PC-9 (cell line): ENCODE data around the gene KRTAP4-9. TPM values are rescaled to one million over a fixed set of nuclear protein-coding genes. Genes with fewer than 3 reads are reported as not detected.
A peak's percentile ranks its signal among the peaks of the same experiment; 100 is the strongest.
"Not testable (repeated sequence)": the region's sequence is repeated elsewhere in the genome, so short reads cannot be mapped to it uniquely, and the experiment has no call there.

Experiments
- BruUV-seq: library from RNA; stranded (reverse); fragments of 400-500 nt; replicated peaks from 2 replicates; lab custom pipeline; 2021; lab: Mats Ljungman, UMichigan
- CTCF ChIA-PET: fragments of 300-600 bp; sonication (Branson Sonifier 250); formaldehyde crosslinking; loops from one replicate; lab custom pipeline; 2022; ENCODE audit warnings: antibody characterized with exemption; lab: Charles Lee
- POLR2A ChIA-PET: fragments of 300-600 bp; sonication (Branson Sonifier 250); formaldehyde crosslinking; loops from one replicate; lab custom pipeline; 2022; ENCODE audit warnings: antibody characterized with exemption; ENCODE audit not compliant: unreplicated experiment; lab: Charles Lee
- DNase-seq, 2 experiments: peaks; one replicate each; pipeline versions ENCODE4 v3.0.0 to v3.0.0-alpha.2; 2015 to 2022; ENCODE audit warnings: mixed read lengths in 1 of 2
- H2AFZ ChIP-seq: fragments of 200-600 bp; sonication (generic); 2 replicates; pipeline ENCODE4 v1.8.1; 2017; ENCODE audit warnings: antibody characterized with exemption
- H3F3A ChIP-seq: fragments of 200-600 bp; sonication (generic); 2 replicates; pipeline ENCODE4 v1.8.1; 2017; ENCODE audit warnings: antibody characterized with exemption, mild to moderate bottlenecking, low read depth; ENCODE audit not compliant: insufficient read depth
- H3K27ac ChIP-seq: fragments of 200-600 bp; sonication (generic); 2 replicates; pipeline ENCODE4 v1.6.1; 2016; ENCODE audit warnings: mixed run types
- H3K27me3 ChIP-seq: fragments of 200-600 bp; sonication (generic); 2 replicates; pipeline ENCODE4 v1.6.1; 2016; ENCODE audit warnings: low read depth, mixed run types; ENCODE audit not compliant: insufficient read depth
- H3K36me3 ChIP-seq: fragments of 200-600 bp; sonication (generic); 2 replicates; pipeline ENCODE4 v1.6.1; 2016; ENCODE audit warnings: low read depth, mixed run types
- H3K4me1 ChIP-seq: fragments of 200-600 bp; sonication (generic); replicated peaks from 2 replicates; pipeline ENCODE4 v1.6.1; 2016; ENCODE audit warnings: mixed run types; ENCODE audit not compliant: insufficient read depth
- H3K4me2 ChIP-seq: fragments of 200-600 bp; sonication (generic); 2 replicates; pipeline ENCODE4 v1.6.1; 2017; ENCODE audit warnings: mixed run types
- H3K4me3 ChIP-seq: fragments of 200-600 bp; sonication (generic); 2 replicates; pipeline ENCODE4 v1.6.1; 2016; ENCODE audit warnings: mixed run types
- H3K79me2 ChIP-seq: fragments of 200-600 bp; sonication (generic); 2 replicates; pipeline ENCODE4 v1.6.1; 2017; ENCODE audit warnings: low read depth, mixed run types
- H3K9me2 ChIP-seq: fragments of 200-600 bp; sonication (generic); 2 replicates; pipeline ENCODE4 v1.8.1; 2017; ENCODE audit warnings: mild to moderate bottlenecking; ENCODE audit not compliant: insufficient read depth
- H3K9me3 ChIP-seq: fragments of 200-600 bp; sonication (generic); 2 replicates; pipeline ENCODE4 v1.8.1; 2016; ENCODE audit warnings: low read depth; ENCODE audit not compliant: insufficient read depth
- H4K20me1 ChIP-seq: fragments of 200-600 bp; sonication (generic); 2 replicates; pipeline ENCODE4 v1.8.1; 2017; ENCODE audit not compliant: insufficient read depth
- EZH2 ChIP-seq: fragments of 200-600 bp; sonication (generic); IDR thresholded peaks from 2 replicates; pipeline ENCODE4 v1.8.0; 2017; ENCODE audit warnings: antibody characterized with exemption, low read depth
- intact Hi-C: fragments of 100-400 bp; cut with micrococcal nuclease; formaldehyde crosslinking; loops from one replicate; pipeline ENCODE4 v1.10.0; 2022; ENCODE audit not compliant: unreplicated experiment
- total RNA-seq: library from RNA; stranded (reverse); gene quantifications from 2 replicates; pipeline ENCODE4 v1.2.3, GENCODE V29; 2021
- TF ChIP-seq, protein P1 (sequence below): fragments of 200-600 bp; sonication (generic); conservative IDR thresholded peaks from 2 replicates; pipeline ENCODE4 v1.6.1; 2017; ENCODE audit warnings: mixed run types, antibody characterized with exemption, mild to moderate bottlenecking, moderate library complexity

Gene KRTAP4-9
- total RNA-seq, 1 experiment from 2014 or later: not detected

DNA sequence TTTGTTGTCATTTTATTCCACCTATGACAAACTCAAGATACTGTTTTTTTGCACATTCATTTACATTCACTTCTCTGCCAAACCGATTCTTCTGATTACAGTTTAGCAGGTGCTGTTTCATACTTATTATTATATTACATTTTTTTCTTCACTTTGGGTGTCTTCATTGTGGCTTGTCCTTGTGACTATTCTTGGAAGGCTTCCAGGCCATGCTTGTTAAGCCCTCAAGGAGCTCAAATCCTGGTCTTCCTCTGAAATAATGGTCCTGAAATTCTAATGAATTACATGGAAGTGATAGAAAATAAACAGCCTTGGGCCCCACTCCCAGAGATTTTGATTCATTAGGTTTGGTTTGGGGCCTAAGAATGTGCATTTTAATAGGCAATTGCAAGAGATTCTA, 40.9 kb upstream of the KRTAP4-9 start:
- no peaks in the 10 kb centered on the region for H3K36me3 ChIP-seq
- H3K79me2 ChIP-seq: no peaks in the 10 kb centered on the region
- ChIA-PET POLR2A (no interaction called here), CTCF (interaction anchor here (0.7 kb wide), 1 partner anchor 43 kb away, joined by 3 read pairs; no protein-coding TSS in a partner anchor)
- H4K20me1 ChIP-seq: no peaks in the 10 kb centered on the region
- H3F3A ChIP-seq: peaks cover 19% of the 10 kb centered on the region
- no peaks in the 10 kb centered on the region for H3K9me3 ChIP-seq
- intact Hi-C loops: loop anchor here (5.0 to 10.0 kb wide), 2 partner anchors 258 to 480 kb away; no protein-coding TSS in a partner anchor
- no peak overlapping the region for H2AFZ ChIP-seq
- BruUV-seq: no TSS peak
- H3K27me3 ChIP-seq: no peaks in the 10 kb centered on the region
- TF ChIP-seq, protein P1, sequence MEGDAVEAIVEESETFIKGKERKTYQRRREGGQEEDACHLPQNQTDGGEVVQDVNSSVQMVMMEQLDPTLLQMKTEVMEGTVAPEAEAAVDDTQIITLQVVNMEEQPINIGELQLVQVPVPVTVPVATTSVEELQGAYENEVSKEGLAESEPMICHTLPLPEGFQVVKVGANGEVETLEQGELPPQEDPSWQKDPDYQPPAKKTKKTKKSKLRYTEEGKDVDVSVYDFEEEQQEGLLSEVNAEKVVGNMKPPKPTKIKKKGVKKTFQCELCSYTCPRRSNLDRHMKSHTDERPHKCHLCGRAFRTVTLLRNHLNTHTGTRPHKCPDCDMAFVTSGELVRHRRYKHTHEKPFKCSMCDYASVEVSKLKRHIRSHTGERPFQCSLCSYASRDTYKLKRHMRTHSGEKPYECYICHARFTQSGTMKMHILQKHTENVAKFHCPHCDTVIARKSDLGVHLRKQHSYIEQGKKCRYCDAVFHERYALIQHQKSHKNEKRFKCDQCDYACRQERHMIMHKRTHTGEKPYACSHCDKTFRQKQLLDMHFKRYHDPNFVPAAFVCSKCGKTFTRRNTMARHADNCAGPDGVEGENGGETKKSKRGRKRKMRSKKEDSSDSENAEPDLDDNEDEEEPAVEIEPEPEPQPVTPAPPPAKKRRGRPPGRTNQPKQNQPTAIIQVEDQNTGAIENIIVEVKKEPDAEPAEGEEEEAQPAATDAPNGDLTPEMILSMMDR: no peak
- TF ChIP-seq EZH2: no peak
- H3K4me1 ChIP-seq: peaks cover 46% of the 10 kb centered on the region
- no peaks in the 10 kb centered on the region for H3K9me2 ChIP-seq
- H3K4me3 ChIP-seq: no peak overlapping the region
- DNase-seq: no peak
- H3K27ac ChIP-seq: no peak overlapping the region
- no peak overlapping the region for H3K4me2 ChIP-seq

DNA sequence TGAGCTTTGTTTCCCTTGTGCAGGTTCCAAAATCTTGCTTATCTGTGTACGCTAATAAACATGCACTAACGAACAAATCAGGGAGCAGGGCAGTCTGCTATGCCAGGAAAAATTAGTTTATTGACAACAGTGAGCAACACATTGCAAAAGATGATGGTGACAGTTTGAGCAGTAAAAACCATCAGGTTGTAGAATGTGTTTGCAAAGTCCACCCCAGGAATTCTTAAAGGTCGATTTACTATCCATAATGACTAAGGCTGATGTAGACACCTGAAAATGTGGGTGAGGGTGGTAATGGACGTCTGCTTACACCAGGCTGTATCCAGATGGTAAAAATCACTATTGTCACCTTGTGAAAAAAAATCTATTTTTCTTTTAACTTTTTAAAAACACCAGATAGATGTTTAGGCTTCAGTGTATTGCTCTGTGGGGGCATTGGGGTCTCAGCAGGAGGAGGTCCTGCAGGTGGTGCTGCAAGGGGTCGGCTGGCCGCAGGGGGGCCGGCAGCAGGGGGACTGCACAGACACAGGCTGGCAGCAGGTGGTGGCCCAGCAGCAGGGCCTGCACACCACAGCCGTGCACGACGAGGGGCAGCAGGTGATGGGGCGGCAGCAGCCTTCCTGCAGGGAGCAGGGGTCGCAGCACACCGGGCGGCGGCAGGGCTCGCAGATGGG, 40.0 kb upstream of the KRTAP4-9 start:
- H3K79me2 ChIP-seq, H4K20me1 ChIP-seq, H3K27me3 ChIP-seq, H3K36me3 ChIP-seq, H3K9me3 ChIP-seq, H3K27ac ChIP-seq, H3K9me2 ChIP-seq, BruUV-seq, CTCF ChIA-PET, H2AFZ ChIP-seq, H3K4me2 ChIP-seq, H3K4me3 ChIP-seq: not testable (repeated sequence)
- POLR2A ChIA-PET: interaction anchor here (0.6 kb wide), 1 partner anchor 500 kb away, joined by 3 read pairs; no protein-coding TSS in a partner anchor
- intact Hi-C loops: loop anchor here (10.0 kb wide), 1 partner anchor 480 kb away; no protein-coding TSS in a partner anchor
- peak in 1 of 2 experiments; percentile 34 for DNase-seq
- H3F3A ChIP-seq: peaks cover 13% of the 10 kb centered on the region
- H3K4me1 ChIP-seq: peaks cover 40% of the 10 kb centered on the region

DNA sequence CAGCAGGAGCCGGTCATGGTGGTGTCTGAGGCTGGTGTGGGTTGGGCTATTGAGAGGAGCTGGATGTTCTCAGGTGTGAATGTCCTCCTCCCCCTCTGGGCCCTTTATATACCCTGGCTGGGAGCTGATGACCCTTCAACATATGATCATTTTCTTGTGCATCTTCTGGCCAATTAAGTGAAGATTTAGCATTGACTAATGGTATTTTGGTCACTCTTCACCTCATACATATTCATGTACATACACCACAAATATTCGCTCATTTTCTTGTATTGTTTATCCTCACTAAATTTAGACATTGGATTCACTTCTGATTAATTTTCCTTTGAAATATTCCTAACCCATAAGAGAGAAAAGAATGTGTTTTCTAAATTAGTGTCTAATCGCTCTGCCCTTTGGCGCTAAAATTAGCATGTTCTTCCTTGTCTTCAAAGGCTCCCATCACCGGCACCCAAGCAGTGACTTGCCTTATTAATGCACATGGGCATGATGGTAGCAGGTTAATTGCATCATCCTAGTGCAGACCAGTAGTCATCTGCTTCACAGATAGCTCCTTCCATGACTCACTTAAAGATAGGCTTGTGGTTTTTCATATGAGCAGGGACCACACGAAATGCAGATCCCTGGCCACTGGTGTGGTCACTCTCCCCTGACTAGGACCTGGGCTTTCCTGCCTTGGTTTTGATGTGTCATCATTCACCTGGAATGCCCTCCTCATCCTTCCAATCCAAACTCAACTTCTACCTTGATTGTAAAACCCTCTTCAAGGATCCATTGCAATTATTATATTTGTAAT, 39.2 kb upstream of the KRTAP4-9 start, which contains the start of gene KRTAP2-4:
TSS of gene KRTAP2-4 (minus strand) at position 51 of the 796 bp plus-strand sequence. CDS start at position 17, 34 bp downstream.
- Histone ChIP-seq H4K20me1 (no peaks in the 10 kb centered on the region), H3K36me3 (no peaks in the 10 kb centered on the region), H3K4me1 (peaks cover 32% of the 10 kb centered on the region), H3K9me2 (no peaks in the 10 kb centered on the region), H3K9me3 (no peaks in the 10 kb centered on the region), H3K27me3 (no peaks in the 10 kb centered on the region), H3K27ac (peak within 1 kb of the TSS; percentile 42), H3K4me3 (no peak within 1 kb of the TSS), H2AFZ (no peak within 1 kb of the TSS), H3F3A (peaks cover 5% of the 10 kb centered on the region), H3K79me2 (no peaks in the 10 kb centered on the region), H3K4me2 (peak within 1 kb of the TSS; percentile 4; the same call in 1 of the 2 replicates)
- TF ChIP-seq, protein P1: no peak
- TF ChIP-seq EZH2: no peak
- DNase-seq: peak in 1 of 2 experiments; percentile 63
- CTCF ChIA-PET: no interaction called here
- intact Hi-C loops: loop anchor here (10.0 kb wide), 1 partner anchor 479 kb away; no protein-coding TSS in a partner anchor
- POLR2A ChIA-PET: no interaction called here
- BruUV-seq: no TSS peak
